CD8-positive, alpha-beta memory T cell (primary cell): ENCODE measurements around the gene LTN1. TPM values are rescaled to one million over a fixed set of nuclear protein-coding genes. Genes with fewer than 3 reads are reported as not detected.
A peak's percentile ranks its signal among the peaks of the same experiment; 100 is the strongest.
"Not testable (repeated sequence)": the region's sequence is repeated elsewhere in the genome, so short reads cannot be mapped to it uniquely, and the experiment has no call there.

Experiments
- CTCF ChIA-PET: fragments of 350-600 bp; sonication (Branson Sonifier 250); formaldehyde crosslinking; loops from one replicate; lab custom pipeline; 2021; ENCODE audit warnings: antibody characterized with exemption; lab: Charles Lee
- POLR2A ChIA-PET: fragments of 350-600 bp; sonication (Branson Sonifier 250); formaldehyde crosslinking; loops from one replicate; lab custom pipeline; 2021; ENCODE audit warnings: antibody characterized with exemption; lab: Charles Lee
- DNase-seq, 5 donors: peaks; one replicate each; pipeline versions ENCODE4 v3.0.0 to v3.0.0-alpha.2; 2020 to 2022; ENCODE audit warnings: mixed read lengths in 1 of 5
- H3K27ac ChIP-seq: one replicate; pipeline ENCODE4 v1.7.0; 2013; ENCODE audit warnings: low read depth, mild to moderate bottlenecking, low read length, moderate library complexity
- H3K27me3 ChIP-seq: 2 replicates; pipeline ENCODE4 v1.7.0; 2013; ENCODE audit warnings: low read length, mild to moderate bottlenecking; ENCODE audit not compliant: insufficient read depth, poor library complexity, severe bottlenecking
- H3K36me3 ChIP-seq: 2 replicates; pipeline ENCODE4 v1.7.0; 2013; ENCODE audit warnings: mild to moderate bottlenecking, low read length, moderate library complexity; ENCODE audit not compliant: insufficient read depth
- H3K4me1 ChIP-seq: 2 replicates; pipeline ENCODE4 v1.7.0; 2013; ENCODE audit warnings: mild to moderate bottlenecking, low read length, moderate library complexity; ENCODE audit not compliant: insufficient read depth
- H3K4me3 ChIP-seq: 2 replicates; pipeline ENCODE4 v1.7.0; 2013; ENCODE audit warnings: mild to moderate bottlenecking, low read length
- H3K9me3 ChIP-seq: 2 replicates; pipeline ENCODE4 v1.7.0; 2013; ENCODE audit warnings: mild to moderate bottlenecking, low read length
- H3K27ac Mint-ChIP-seq, 8 donors: one replicate each; pipeline ENCODE4 v1.8.0; 2020 to 2021; ENCODE audit warnings: mixed read lengths in 8 of 8, mild to moderate bottlenecking in 6 of 8, inconsistent platforms in 3 of 8, moderate library complexity in 3 of 8
- H3K27me3 Mint-ChIP-seq, 2 donors: one replicate each; pipeline ENCODE4 v1.8.0; 2020 to 2021; ENCODE audit warnings: mixed read lengths in 2 of 2, mild to moderate bottlenecking in 1 of 2, moderate library complexity in 1 of 2
- H3K36me3 Mint-ChIP-seq, 3 donors: one replicate each; pipeline ENCODE4 v1.8.0; 2020 to 2021; ENCODE audit warnings: mixed read lengths in 3 of 3, inconsistent platforms in 1 of 3, mild to moderate bottlenecking in 1 of 3
- H3K4me1 Mint-ChIP-seq, 3 donors: one replicate each; pipeline ENCODE4 v1.8.0; 2020 to 2021; ENCODE audit warnings: mixed read lengths in 3 of 3, inconsistent platforms in 1 of 3, mild to moderate bottlenecking in 1 of 3
- H3K4me3 Mint-ChIP-seq, 7 donors: one replicate each; pipeline ENCODE4 v1.8.0; 2020 to 2021; ENCODE audit warnings: mixed read lengths in 7 of 7, mild to moderate bottlenecking in 6 of 7, moderate library complexity in 4 of 7, inconsistent platforms in 2 of 7
- H3K9me3 Mint-ChIP-seq, 5 donors: one replicate each; pipeline ENCODE4 v1.8.0; 2020 to 2022; ENCODE audit warnings: mixed read lengths in 5 of 5, mild to moderate bottlenecking in 3 of 5, moderate library complexity in 2 of 5, inconsistent platforms in 1 of 5
- polyA plus RNA-seq: library from polyadenylated mRNA; unstranded; fragments of 300-500 nt; fragmentation: Illumina TruSeq; gene quantifications from one replicate; pipeline ENCODE4 v1.2.3, GENCODE V29; 2021
- total RNA-seq, 2 experiments: library from RNA; stranded (reverse); gene quantifications; one replicate each; pipeline ENCODE4 v1.2.3, GENCODE V29; 2021

The LTN1 gene
- total and polyA plus RNA-seq, 3 experiments from 2014 or later: 15.7 to 23.2 (median 22.1) TPM

GRCh38 chr21:29007810-29008209, 15.1 kb upstream of the LTN1 start:
- Mint-ChIP-seq H3K4me1 (peaks cover under 1 to 2% (median 1%) of the 10 kb centered on the region in 3 donors), H3K4me3 (peak overlapping the region in 1 of 7 donors; percentile 41), H3K9me3 (no peaks in the 10 kb centered on the region), H3K36me3 (peaks cover 0 to 28% (median 3%) of the 10 kb centered on the region in 3 donors), H3K27ac (no peak overlapping the region), H3K27me3 (no peaks in the 10 kb centered on the region)
- H3K36me3 ChIP-seq: no peaks in the 10 kb centered on the region
- no peaks in the 10 kb centered on the region for H3K9me3 ChIP-seq
- CTCF ChIA-PET: no interaction called here
- no peak overlapping the region for H3K4me3 ChIP-seq
- DNase-seq: no peak
- no peaks in the 10 kb centered on the region for H3K27me3 ChIP-seq
- H3K4me1 ChIP-seq: no peaks in the 10 kb centered on the region
- POLR2A ChIA-PET: no interaction called here
- H3K27ac ChIP-seq: no peak overlapping the region

DNA sequence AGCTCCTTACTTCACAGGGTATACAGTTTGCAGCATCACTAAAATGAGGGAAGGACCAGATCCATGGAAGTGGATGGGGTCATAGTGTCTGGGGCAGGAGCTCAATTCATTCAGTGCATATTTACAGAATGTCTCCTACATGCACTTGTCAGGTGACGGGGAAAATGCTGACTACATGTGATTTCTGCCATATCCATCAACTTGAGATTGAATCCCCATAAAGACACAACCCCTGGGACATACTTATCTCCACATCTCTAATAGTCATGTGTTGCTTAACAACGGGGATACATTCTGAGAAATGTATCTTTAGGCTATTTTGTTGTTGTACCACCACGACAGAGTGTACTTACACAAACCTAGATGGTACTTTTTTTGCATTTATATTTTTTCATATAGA, 14.5 kb upstream of the LTN1 start:
- Histone ChIP-seq H3K4me3 (no peak overlapping the region), H3K36me3 (no peaks in the 10 kb centered on the region)
- POLR2A ChIA-PET: no interaction called here

DNA sequence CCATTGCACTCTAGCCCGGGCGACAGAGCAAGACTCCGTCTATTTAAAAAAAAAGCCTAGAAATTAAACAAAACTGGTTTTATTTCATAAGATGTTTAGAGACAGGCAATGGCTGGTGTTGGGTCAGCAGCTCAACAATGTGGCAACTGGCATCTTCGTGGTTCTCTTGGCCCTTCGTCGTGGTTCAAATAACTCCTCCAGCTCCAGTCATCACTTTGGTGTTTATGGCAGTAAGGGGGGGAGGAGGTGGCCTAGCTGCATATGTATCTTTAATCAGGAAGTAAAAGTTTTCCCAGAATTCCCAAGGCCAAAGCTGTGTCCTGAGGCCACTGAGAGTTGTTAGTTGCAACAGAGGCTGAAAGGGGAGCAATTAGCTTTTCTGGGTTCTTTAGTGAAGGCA, 13.0 kb upstream of the LTN1 start:
- CTCF ChIA-PET: interaction anchor here (1.3 to 1.5 kb wide), 3 partner anchors 12 to 19 kb away, joined by 4 to 5 read pairs (median 5); partner anchors contain the start of genes LTN1 and USP16
- no peaks in the 10 kb centered on the region for H3K27me3 Mint-ChIP-seq

More for the DNA sequence above, 14.5 kb upstream of the LTN1 start:
- CTCF ChIA-PET: no interaction called here
- no peaks in the 10 kb centered on the region for H3K27me3 Mint-ChIP-seq
- no peaks in the 10 kb centered on the region for H3K27me3 ChIP-seq
- H3K9me3 ChIP-seq: no peaks in the 10 kb centered on the region
- peak overlapping the region in 2 of 7 donors; percentile 3 to 10 for H3K4me3 Mint-ChIP-seq
- no peaks in the 10 kb centered on the region for H3K4me1 ChIP-seq
- peaks cover 0 to 32% (median 3%) of the 10 kb centered on the region in 3 donors for H3K36me3 Mint-ChIP-seq
- DNase-seq: no peak
- peak overlapping the region in 1 of 8 donors; percentile 22 for H3K27ac Mint-ChIP-seq
- H3K4me1 Mint-ChIP-seq: peaks cover 6 to 7% (median 7%) of the 10 kb centered on the region in 3 donors
- H3K9me3 Mint-ChIP-seq: no peaks in the 10 kb centered on the region
- H3K27ac ChIP-seq: no peak overlapping the region

DNA sequence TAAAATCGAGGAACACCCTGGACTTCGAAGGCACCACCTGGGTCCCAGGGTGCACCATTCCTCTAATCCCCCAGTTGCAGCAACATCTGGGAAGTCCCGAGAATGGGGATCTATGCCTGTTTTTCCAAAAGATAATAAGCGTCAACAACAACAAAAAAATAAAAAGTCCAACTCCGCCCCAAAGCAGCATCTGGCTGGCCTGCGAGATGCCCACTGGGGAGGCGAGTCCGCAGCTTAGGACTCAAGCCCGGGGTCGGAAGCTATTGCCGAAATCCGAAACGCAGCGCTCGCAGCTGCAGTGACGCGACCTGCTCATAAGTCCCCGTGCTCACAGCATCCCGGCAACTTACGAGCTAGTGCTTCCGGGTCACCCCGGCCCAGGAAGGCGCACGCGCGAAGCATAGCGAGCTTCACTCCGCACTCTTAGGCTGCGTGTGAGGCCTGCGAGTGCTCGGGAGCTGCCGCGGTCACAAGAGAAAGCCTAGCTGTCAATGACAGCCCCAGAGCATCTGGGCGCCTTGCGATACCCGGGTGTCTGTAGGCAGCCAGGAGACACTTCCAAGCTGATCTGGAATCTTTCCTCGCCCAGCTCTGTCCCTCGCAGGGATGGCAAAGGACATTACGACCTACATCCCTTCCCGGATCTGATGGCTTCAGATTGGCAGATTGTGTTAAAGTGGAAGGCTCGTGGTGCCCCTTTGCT, 9.9 kb upstream of the LTN1 start:
- no peaks in the 10 kb centered on the region for H3K27me3 Mint-ChIP-seq
- H3K4me3 ChIP-seq: peak overlapping the region; percentile 83

More for the DNA sequence above, 13.0 kb upstream of the LTN1 start:
- Mint-ChIP-seq H3K9me3 (no peaks in the 10 kb centered on the region), H3K4me1 (peaks cover 9 to 13% (median 11%) of the 10 kb centered on the region in 3 donors), H3K4me3 (no peak overlapping the region), H3K36me3 (peaks cover 0 to 32% (median 3%) of the 10 kb centered on the region in 3 donors), H3K27ac (peak overlapping the region in 2 of 8 donors; percentile 29 to 52)
- POLR2A ChIA-PET: interaction anchor here (1.0 kb wide), 1 partner anchor 12 kb away, joined by 3 read pairs; no protein-coding TSS in a partner anchor
- no peak for DNase-seq
- no peak overlapping the region for H3K4me3 ChIP-seq
- H3K27ac ChIP-seq: no peak overlapping the region
- no peaks in the 10 kb centered on the region for H3K36me3 ChIP-seq
- no peaks in the 10 kb centered on the region for H3K27me3 ChIP-seq
- H3K9me3 ChIP-seq: no peaks in the 10 kb centered on the region
- no peaks in the 10 kb centered on the region for H3K4me1 ChIP-seq

GRCh38 chr21:28993293-28993629, 584 bp upstream of the LTN1 start:
- Mint-ChIP-seq H3K27me3 (no peaks in the 10 kb centered on the region), H3K9me3 (no peaks in the 10 kb centered on the region), H3K4me3 (peak overlapping the region; percentile 85 to 97 (median 95)), H3K36me3 (peaks cover 0 to 22% (median 2%) of the 10 kb centered on the region in 3 donors), H3K27ac (peak overlapping the region; percentile 78 to 100 (median 98)), H3K4me1 (peaks cover 33 to 49% (median 48%) of the 10 kb centered on the region in 3 donors)
- peak overlapping the region; percentile 91 for H3K27ac ChIP-seq
- H3K27me3 ChIP-seq: no peaks in the 10 kb centered on the region
- POLR2A ChIA-PET: interaction anchor here (0.7 to 3.4 kb wide), 13 partner anchors 8 to 307 kb away, joined by 3 to 65 read pairs (median 5); partner anchors contain the start of genes CCT8, RWDD2B and USP16
- peaks cover 34% of the 10 kb centered on the region for H3K4me1 ChIP-seq
- H3K36me3 ChIP-seq: no peaks in the 10 kb centered on the region
- DNase-seq: no peak
- H3K4me3 ChIP-seq: peak overlapping the region; percentile 88
- CTCF ChIA-PET: interaction anchor here (0.7 to 1.6 kb wide), 7 partner anchors 9 to 84 kb away, joined by 3 to 12 read pairs (median 5); no protein-coding TSS in a partner anchor
- H3K9me3 ChIP-seq: no peaks in the 10 kb centered on the region

More for the DNA sequence above, 9.9 kb upstream of the LTN1 start:
- peak overlapping the region; percentile 91 to 95 (median 93) for H3K4me3 Mint-ChIP-seq
- Histone ChIP-seq H3K36me3 (no peaks in the 10 kb centered on the region), H3K4me1 (no peaks in the 10 kb centered on the region), H3K9me3 (no peaks in the 10 kb centered on the region), H3K27ac (peak overlapping the region; percentile 98), H3K27me3 (no peaks in the 10 kb centered on the region)
- peak overlapping the region; percentile 96 to 99 (median 98) for H3K27ac Mint-ChIP-seq
- ChIA-PET CTCF (interaction anchor here (0.7 to 1.5 kb wide), 8 partner anchors 10 to 76 kb away, joined by 3 to 15 read pairs (median 5); partner anchors contain the start of genes LTN1 and USP16), POLR2A (interaction anchor here (0.5 to 1.8 kb wide), 12 partner anchors 9 to 296 kb away, joined by 3 to 108 read pairs (median 4); partner anchors contain the start of genes CCT8, LTN1, RWDD2B and USP16)
- peaks cover 9 to 13% (median 11%) of the 10 kb centered on the region in 3 donors for H3K4me1 Mint-ChIP-seq
- H3K9me3 Mint-ChIP-seq: no peaks in the 10 kb centered on the region
- H3K36me3 Mint-ChIP-seq: peaks cover 0 to 22% (median 6%) of the 10 kb centered on the region in 3 donors
- DNase-seq: peak; percentile 92 to 98 (median 93)

- Mint-ChIP-seq H3K9me3 (no peaks in the 10 kb centered on the region), H3K4me1 (peaks cover 35 to 59% (median 48%) of the 10 kb centered on the region in 3 donors), H3K27ac (peak overlapping the region; percentile 78 to 100 (median 98)), H3K36me3 (peaks cover 0 to 22% (median 2%) of the 10 kb centered on the region in 3 donors), H3K27me3 (no peaks in the 10 kb centered on the region), H3K4me3 (peak overlapping the region; percentile 85 to 97 (median 95))
- Histone ChIP-seq H3K4me3 (peak overlapping the region; percentile 88), H3K36me3 (no peaks in the 10 kb centered on the region), H3K4me1 (peaks cover 34% of the 10 kb centered on the region), H3K9me3 (no peaks in the 10 kb centered on the region), H3K27ac (peak overlapping the region; percentile 91), H3K27me3 (no peaks in the 10 kb centered on the region)
- ChIA-PET CTCF (interaction anchor here (1.2 to 1.4 kb wide), 3 partner anchors 11 to 34 kb away, joined by 5 to 12 read pairs (median 8); no protein-coding TSS in a partner anchor), POLR2A (interaction anchor here (1.0 to 3.4 kb wide), 10 partner anchors 9 to 308 kb away, joined by 3 to 65 read pairs (median 6); partner anchors contain the start of genes CCT8 and USP16)
- no peak for DNase-seq
Measured at GRCh38 chr21:28991861-28992525, 684 bp downstream of the LTN1 start.

DNA sequence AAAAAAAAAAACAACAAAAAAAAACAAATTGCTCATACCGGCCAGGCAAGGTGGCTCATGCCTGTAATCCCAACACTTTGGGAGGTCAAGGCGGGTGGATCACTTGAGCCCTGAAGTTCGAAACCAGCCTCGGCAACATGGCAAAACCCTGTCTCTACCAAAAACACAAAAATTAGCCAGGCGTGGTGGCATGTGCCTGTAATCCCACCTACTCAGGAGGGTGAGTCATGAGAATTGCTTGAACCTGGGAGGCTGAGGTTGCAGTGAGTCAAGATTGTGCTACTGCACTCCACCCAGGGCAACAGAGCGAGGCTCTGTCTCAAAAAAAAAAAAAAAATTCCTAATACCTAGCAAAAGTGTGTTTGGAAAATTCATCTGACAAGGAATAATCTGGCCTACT, 4.5 kb downstream of the LTN1 start:
- H3K9me3 Mint-ChIP-seq, H3K4me3 Mint-ChIP-seq, H3K27ac Mint-ChIP-seq, CTCF ChIA-PET, DNase-seq, H3K27me3 ChIP-seq, H3K27ac ChIP-seq, H3K36me3 ChIP-seq, H3K4me3 ChIP-seq, H3K27me3 Mint-ChIP-seq, POLR2A ChIA-PET, H3K9me3 ChIP-seq: not testable (repeated sequence)
- Mint-ChIP-seq H3K36me3 (peaks cover 9 to 53% (median 11%) of the 10 kb centered on the region in 3 donors), H3K4me1 (peaks cover 37 to 68% (median 47%) of the 10 kb centered on the region in 3 donors)
- H3K4me1 ChIP-seq: peaks cover 28% of the 10 kb centered on the region
